ENCODE data around the gene UBXN4. TPM values are rescaled to one million over a fixed set of nuclear protein-coding genes. Genes with fewer than 3 reads are reported as not detected.

Gene UBXN4
- total and polyA plus RNA-seq, 2 of the 4 experiments (the other 2 are of a cell fraction): 48.1 to 49.1 TPM

- Histone ChIP-seq H3K4me1 (ENCODE audit: control insufficient read depth, insufficient read depth, low read length) (no peaks in the 10 kb centered on the region), H2BK15ac (ENCODE audit: low read depth, low read length) (no peak overlapping the region), H3K14ac (replicated peaks; ENCODE audit: low read depth, low read length) (no peak overlapping the region), H2AK5ac (ENCODE audit: low read depth, low read length) (no peak overlapping the region), H2BK120ac (ENCODE audit: low read depth, low read length) (no peak overlapping the region), H3K4me2 (ENCODE audit: low read depth, low read length) (no peak overlapping the region), H4K91ac (ENCODE audit: insufficient read depth, low read depth, low read length) (no peak overlapping the region), H3K36me3 (ENCODE audit: control insufficient read depth, insufficient read depth, low read length) (peaks cover 46% of the 10 kb centered on the region), H4K20me1 (ENCODE audit: insufficient read depth, low read length) (peaks cover 3% of the 10 kb centered on the region; the same call in 1 of the 2 replicates), H2BK20ac (ENCODE audit: low read depth, low read length) (no peak overlapping the region), H3K9ac (ENCODE audit: low read depth, low read length) (no peak overlapping the region), H3K27ac (ENCODE audit: insufficient read depth, low read length) (no peak overlapping the region), H2BK5ac (ENCODE audit: low read depth, low read length, poor library complexity, severe bottlenecking) (no peak overlapping the region), H4K5ac (ENCODE audit: low read depth, low read length) (no peak overlapping the region), H2AK9ac (replicated peaks; ENCODE audit: low read depth, low read length, poor library complexity) (no peak overlapping the region), H3K9me3 (ENCODE audit: control insufficient read depth, insufficient read depth, low read length) (peaks cover 2% of the 10 kb centered on the region; the same call in 1 of the 2 replicates), H3K4ac (ENCODE audit: low read depth, low read length) (no peak overlapping the region), H4K8ac (ENCODE audit: low read depth in 2 of 2, low read length in 2 of 2) (no peak overlapping the region), H3K79me1 (ENCODE audit: low read depth in 1 of 2, low read length in 2 of 2) (peaks cover 14 to 19% of the 10 kb centered on the region in 2 experiments), H3K9me1 (ENCODE audit: insufficient read depth, low read length) (peaks cover 3% of the 10 kb centered on the region; the same call in 1 of the 2 replicates), H3K56ac (ENCODE audit: extremely low read depth, insufficient read depth, low read length) (no peak overlapping the region), H3K4me3 (ENCODE audit: insufficient read depth, low read depth, low read length) (no peak overlapping the region), H3K27me3 (ENCODE audit: control insufficient read depth, insufficient read depth, low read length) (no peaks in the 10 kb centered on the region), H3K23ac (ENCODE audit: low read depth, low read length) (no peak overlapping the region), H2AFZ (replicated peaks; ENCODE audit: low read length, poor library complexity) (no peak overlapping the region), H3K18ac (ENCODE audit: low read depth, low read length) (no peak overlapping the region)
- DNase-seq: no peak
- TF ChIP-seq FOS (IDR thresholded peaks at IDR 0.05; ENCODE audit: low read depth, low read length): no peak
- TF ChIP-seq RCOR1 (IDR thresholded peaks at IDR 0.05; ENCODE audit: insufficient replicate concordance, low read length): no peak
- no peak for TF ChIP-seq USF2 (IDR thresholded peaks at IDR 0.05; ENCODE audit: low read depth, low read length)
- no peak for TF ChIP-seq SMC3 (IDR thresholded peaks at IDR 0.05; ENCODE audit: low read depth, low read length)
- no peak for TF ChIP-seq CTCF (conservative IDR thresholded peaks at IDR 0.05; ENCODE audit: low read depth, low read length)
- TF ChIP-seq CEBPB (IDR thresholded peaks at IDR 0.05; ENCODE audit: low read depth, low read length): no peak
- no peak for TF ChIP-seq RFX5 (IDR thresholded peaks at IDR 0.05; ENCODE audit: low read depth, low read length)
- TF ChIP-seq ELK1 (IDR thresholded peaks at IDR 0.05; ENCODE audit: borderline replicate concordance, low read depth, low read length): no peak
- no peak for TF ChIP-seq MAZ (IDR thresholded peaks at IDR 0.05; ENCODE audit: borderline replicate concordance, low read depth, low read length)
- no peak for TF ChIP-seq CHD1 (IDR thresholded peaks at IDR 0.05; ENCODE audit: low read depth, low read length)
- no peak for TF ChIP-seq MAFK (IDR thresholded peaks at IDR 0.05; ENCODE audit: low read depth, low read length)
- no peak for TF ChIP-seq MXI1 (IDR thresholded peaks at IDR 0.05; ENCODE audit: borderline replicate concordance, low read depth, low read length)
- no peak for TF ChIP-seq BHLHE40 (IDR thresholded peaks at IDR 0.05; ENCODE audit: low read depth, low read length)
- no peak for TF ChIP-seq RAD21 (IDR thresholded peaks at IDR 0.05; ENCODE audit: low read length)
- TF ChIP-seq NFE2L2 (IDR thresholded peaks at IDR 0.05; ENCODE audit: low read depth, low read length): no peak
- no peak for TF ChIP-seq POLR2A (IDR thresholded peaks at IDR 0.05; ENCODE audit: low read depth, low read length)
- ChIA-PET CTCF (interaction anchor here (1.9 kb wide), 1 partner anchor 12 kb away, joined by 8 read pairs; no protein-coding TSS in a partner anchor), POLR2A (ENCODE audit: unreplicated experiment) (interaction anchor here (1.1 kb wide), 1 partner anchor 14 kb away, joined by 3 read pairs; no protein-coding TSS in a partner anchor)
- dilution Hi-C loops (cut with HindIII; ENCODE audit: low sequenced_read_pairs, unreplicated experiment): no loop called here
- intact Hi-C loops (cut with micrococcal nuclease): loop anchor here (2.0 kb wide), 1 partner anchor 22 kb away; no protein-coding TSS in a partner anchor
- WGBS, 2 experiments (ENCODE audit: extremely low coverage in 2 of 2, insufficient read length in 1 of 2): no CpG with 5 or more reads among the region's 1 CpG
- no TSS peak for BruUV-seq (replicated peaks)
- in situ Hi-C loops (cut with MboI; ENCODE audit: low sequenced_read_pairs): no loop called here
- ATAC-seq (ENCODE audit: low read depth): no peak
Observed at GRCh38 chr2:135756692-135757091, 15.0 kb downstream of the UBXN4 start.

Measured in IMR-90 (cell line).